Neural cell (in vitro differentiated cells): Measurements from ENCODE around the gene PTPRU. TPM values are rescaled to one million over a fixed set of nuclear protein-coding genes. Genes with fewer than 3 reads are reported as not detected.

Experiments
- H2AFZ ChIP-seq: fragments of 200-600, 300-800 bp; sonication (generic), shearing (Covaris generic); 2 replicates; pipeline ENCODE4 v1.6.0; 2014; ENCODE audit warnings: low read depth, mild to moderate bottlenecking, antibody characterized with exemption, low read length, moderate library complexity
- H3F3A ChIP-seq: fragments of 200-600 bp; shearing (Covaris generic); 2 replicates; pipeline ENCODE4 v1.6.1; 2016; ENCODE audit warnings: mild to moderate bottlenecking, moderate library complexity, mixed read lengths, antibody characterized with exemption, low read length; ENCODE audit not compliant: insufficient read depth, poor library complexity, severe bottlenecking
- H3K27ac ChIP-seq: fragments of 200-600, 300-800 bp; sonication (generic), shearing (Covaris generic); 2 replicates; pipeline ENCODE4 v1.5.1; 2014; ENCODE audit warnings: mild to moderate bottlenecking, low read length, moderate library complexity
- H3K27me3 ChIP-seq: fragments of 300-800, 200-600 bp; sonication (generic), shearing (Covaris generic); 2 replicates; pipeline ENCODE4 v1.6.0; 2014; ENCODE audit warnings: mild to moderate bottlenecking, low read depth, low read length, moderate library complexity; ENCODE audit not compliant: insufficient read depth
- H3K36me3 ChIP-seq: fragments of 300-800, 200-600 bp; sonication (generic), shearing (Covaris generic); 2 replicates; pipeline ENCODE4 v1.5.1; 2014; ENCODE audit warnings: mild to moderate bottlenecking, antibody characterized with exemption, low read length, moderate library complexity; ENCODE audit not compliant: insufficient read depth
- H3K4me2 ChIP-seq: fragments of 300-800, 200-600 bp; sonication (generic), shearing (Covaris generic); 2 replicates; pipeline ENCODE4 v1.6.0; 2014; ENCODE audit warnings: mild to moderate bottlenecking, low read length
- H3K4me3 ChIP-seq: fragments of 300-800, 200-600 bp; sonication (generic), shearing (Covaris generic); 2 replicates; pipeline ENCODE4 v1.5.1; 2014; ENCODE audit warnings: mild to moderate bottlenecking, low read length, moderate library complexity
- H3K79me2 ChIP-seq: fragments of 200-600 bp; shearing (Covaris generic); replicated peaks from 2 replicates; pipeline ENCODE4 v1.6.0; 2014; ENCODE audit warnings: mild to moderate bottlenecking, low read length, moderate library complexity; ENCODE audit not compliant: insufficient read depth
- H3K9ac ChIP-seq: fragments of 300-800, 200-600 bp; sonication (generic), shearing (Covaris generic); 2 replicates; pipeline ENCODE4 v1.6.1; 2016; ENCODE audit warnings: mild to moderate bottlenecking, low read length, mixed read lengths
- H3K9me2 ChIP-seq: fragments of 200-600 bp; shearing (Covaris generic); 2 replicates; pipeline ENCODE4 v1.6.1; 2016; ENCODE audit warnings: mild to moderate bottlenecking, low read length, mixed read lengths; ENCODE audit not compliant: insufficient read depth
- H3K9me3 ChIP-seq: fragments of 200-600, 300-800 bp; sonication (generic), shearing (Covaris generic); 2 replicates; pipeline ENCODE4 v1.6.1; 2016; ENCODE audit warnings: mild to moderate bottlenecking, mixed run types, low read length, moderate library complexity, mixed read lengths
- H4K20me1 ChIP-seq: fragments of 200-600 bp; shearing (Covaris generic); 2 replicates; pipeline ENCODE4 v1.6.1; 2016; ENCODE audit warnings: mild to moderate bottlenecking, mixed run types; ENCODE audit not compliant: insufficient read depth
- EP300 ChIP-seq: fragments of 450-650 bp; conservative IDR thresholded peaks from 2 replicates; pipeline ENCODE4 v1.6.1; 2014; ENCODE audit warnings: antibody characterized with exemption, mild to moderate bottlenecking, moderate library complexity; ENCODE audit not compliant: poor library complexity, severe bottlenecking
- EZH2 ChIP-seq: fragments of 200-600, 300-800 bp; shearing (Covaris generic), sonication (generic); IDR thresholded peaks from 2 replicates; pipeline ENCODE4 v1.6.1; 2014; ENCODE audit warnings: antibody characterized with exemption, low read length, borderline replicate concordance, mild to moderate bottlenecking; ENCODE audit not compliant: insufficient read depth, poor library complexity, severe bottlenecking
- MXI1 ChIP-seq: fragments of 450-650 bp; conservative IDR thresholded peaks from 2 replicates; pipeline ENCODE4 v1.6.1; 2014; ENCODE audit warnings: antibody characterized with exemption, mild to moderate bottlenecking; ENCODE audit not compliant: poor library complexity, severe bottlenecking
- POLR2AphosphoS5 ChIP-seq: IDR thresholded peaks from 2 replicates; pipeline ENCODE4 v1.6.1; 2012
- RAD21 ChIP-seq: fragments of 450-650 bp; conservative IDR thresholded peaks from 2 replicates; pipeline ENCODE4 v1.6.1; 2014; ENCODE audit warnings: antibody characterized with exemption, mild to moderate bottlenecking, moderate library complexity
- REST ChIP-seq: IDR thresholded peaks from 2 replicates; pipeline ENCODE4 v1.6.1; 2012; ENCODE audit warnings: borderline replicate concordance
- SMC3 ChIP-seq: fragments of 450-650 bp; conservative IDR thresholded peaks from 2 replicates; pipeline ENCODE4 v1.6.1; 2014; ENCODE audit warnings: antibody characterized with exemption, mild to moderate bottlenecking, moderate library complexity; ENCODE audit not compliant: poor library complexity
- TAF1 ChIP-seq: IDR thresholded peaks from 2 replicates; pipeline ENCODE4 v1.6.1; 2012; ENCODE audit warnings: low read depth
- polyA plus RNA-seq: library from polyadenylated mRNA; depleted of rRNA; stranded (reverse); fragments of >200 nt; gene quantifications from 2 replicates; pipeline ENCODE4 v1.2.3, GENCODE V29; 2014
- TF ChIP-seq, protein P1 (sequence below): fragments of 450-650 bp; IDR thresholded peaks from 2 replicates; pipeline ENCODE4 v1.5.1; 2014; ENCODE audit warnings: antibody characterized with exemption, mild to moderate bottlenecking, moderate library complexity; ENCODE audit not compliant: poor library complexity, severe bottlenecking

The PTPRU gene
- polyA plus RNA-seq, 1 donor from 2014 or later = 5.0 TPM

GRCh38 chr1:29324202-29324601, 87.9 kb downstream of the PTPRU start:
- H3K9ac ChIP-seq = no peak overlapping the region
- H3K36me3 ChIP-seq = no peaks in the 10 kb centered on the region
- no peak overlapping the region for H3K4me3 ChIP-seq
- H3F3A ChIP-seq = no peaks in the 10 kb centered on the region
- no peaks in the 10 kb centered on the region for H3K79me2 ChIP-seq
- no peak overlapping the region for H3K4me2 ChIP-seq
- TF ChIP-seq POLR2AphosphoS5 = no peak
- TF ChIP-seq EP300 = no peak
- TF ChIP-seq, protein P1, sequence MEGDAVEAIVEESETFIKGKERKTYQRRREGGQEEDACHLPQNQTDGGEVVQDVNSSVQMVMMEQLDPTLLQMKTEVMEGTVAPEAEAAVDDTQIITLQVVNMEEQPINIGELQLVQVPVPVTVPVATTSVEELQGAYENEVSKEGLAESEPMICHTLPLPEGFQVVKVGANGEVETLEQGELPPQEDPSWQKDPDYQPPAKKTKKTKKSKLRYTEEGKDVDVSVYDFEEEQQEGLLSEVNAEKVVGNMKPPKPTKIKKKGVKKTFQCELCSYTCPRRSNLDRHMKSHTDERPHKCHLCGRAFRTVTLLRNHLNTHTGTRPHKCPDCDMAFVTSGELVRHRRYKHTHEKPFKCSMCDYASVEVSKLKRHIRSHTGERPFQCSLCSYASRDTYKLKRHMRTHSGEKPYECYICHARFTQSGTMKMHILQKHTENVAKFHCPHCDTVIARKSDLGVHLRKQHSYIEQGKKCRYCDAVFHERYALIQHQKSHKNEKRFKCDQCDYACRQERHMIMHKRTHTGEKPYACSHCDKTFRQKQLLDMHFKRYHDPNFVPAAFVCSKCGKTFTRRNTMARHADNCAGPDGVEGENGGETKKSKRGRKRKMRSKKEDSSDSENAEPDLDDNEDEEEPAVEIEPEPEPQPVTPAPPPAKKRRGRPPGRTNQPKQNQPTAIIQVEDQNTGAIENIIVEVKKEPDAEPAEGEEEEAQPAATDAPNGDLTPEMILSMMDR = no peak
- no peak for TF ChIP-seq RAD21
- no peak for TF ChIP-seq TAF1
- no peak for TF ChIP-seq SMC3
- TF ChIP-seq EZH2 = no peak
- no peak for TF ChIP-seq MXI1
- TF ChIP-seq REST = no peak
- H3K9me3 ChIP-seq = no peaks in the 10 kb centered on the region
- no peaks in the 10 kb centered on the region for H4K20me1 ChIP-seq
- no peak overlapping the region for H3K27ac ChIP-seq
- no peaks in the 10 kb centered on the region for H3K27me3 ChIP-seq
- H3K9me2 ChIP-seq = no peaks in the 10 kb centered on the region
- H2AFZ ChIP-seq = no peak overlapping the region

- no peak overlapping the region for H2AFZ ChIP-seq
- TF ChIP-seq POLR2AphosphoS5 (no peak), MXI1 (no peak), TAF1 (no peak), SMC3 (no peak)
- TF ChIP-seq, protein P1 = no peak
- no peaks in the 10 kb centered on the region for H3K9me3 ChIP-seq
- no peaks in the 10 kb centered on the region for H3F3A ChIP-seq
- no peaks in the 10 kb centered on the region for H3K36me3 ChIP-seq
- no peak overlapping the region for H3K4me2 ChIP-seq
- no peaks in the 10 kb centered on the region for H4K20me1 ChIP-seq
- no peaks in the 10 kb centered on the region for H3K27me3 ChIP-seq
- no peaks in the 10 kb centered on the region for H3K79me2 ChIP-seq
- H3K9ac ChIP-seq = no peak overlapping the region
- no peaks in the 10 kb centered on the region for H3K9me2 ChIP-seq
- H3K27ac ChIP-seq = no peak overlapping the region
- no peak overlapping the region for H3K4me3 ChIP-seq
These were observed 88.5 kb downstream of the PTPRU start for GRCh38 chr1:29324771-29325351.
